HFFc6 (cell line): Measurements from ENCODE around the gene PSKH1. TPM values are rescaled to one million over a fixed set of nuclear protein-coding genes. Genes with fewer than 3 reads are reported as not detected.
A peak's percentile ranks its signal among the peaks of the same experiment; 100 is the strongest.
"Not testable (repeated sequence)": the region's sequence is repeated elsewhere in the genome, so short reads cannot be mapped to it uniquely, and the experiment has no call there.

Source experiments
- DNase-seq: peaks from one replicate; pipeline ENCODE4 v3.0.0-alpha.2; 2018
- H3K27ac Mint-ChIP-seq: 2 replicates; pipeline ENCODE4 v1.8.0; 2020; ENCODE audit warnings: mild to moderate bottlenecking, mixed read lengths
- H3K27me3 Mint-ChIP-seq: 2 replicates; pipeline ENCODE4 v1.8.0; 2021; ENCODE audit warnings: mild to moderate bottlenecking, moderate library complexity, mixed read lengths; ENCODE audit not compliant: insufficient read depth
- H3K36me3 Mint-ChIP-seq: 2 replicates; pipeline ENCODE4 v1.8.0; 2021; ENCODE audit warnings: low read depth, mixed read lengths
- H3K4me1 Mint-ChIP-seq: 2 replicates; pipeline ENCODE4 v1.8.0; 2020; ENCODE audit warnings: low read depth, mixed read lengths
- H3K4me3 Mint-ChIP-seq: 2 replicates; pipeline ENCODE4 v1.8.0; 2020; ENCODE audit warnings: mild to moderate bottlenecking, moderate library complexity, mixed read lengths
- H3K9me3 Mint-ChIP-seq: 2 replicates; pipeline ENCODE4 v1.8.0; 2020; ENCODE audit warnings: mild to moderate bottlenecking, mixed read lengths
- CTCF ChIP-seq: fragments of 200-600 bp; sonication (generic); IDR thresholded peaks from 2 replicates; pipeline ENCODE4 v1.5.0; 2021; ENCODE audit warnings: antibody characterized with exemption, mild to moderate bottlenecking
- total RNA-seq, 6 experiments: library from RNA; stranded (reverse); fragmentation: NEBNext Ultra II Directional; extraction: Animal tissue kit (Norgen Biotek cat#: 25700); gene quantifications; 2 replicates in 1 of 6; 3 replicates in 5 of 6; pipeline ENCODE4 v1.2.3, GENCODE V29; 2021

PSKH1 gene
- total RNA-seq, 6 experiments from 2014 or later = 25.2 to 34.1 (median 29.3) TPM

GRCh38 chr16:67936880-67937605 is 44.0 kb downstream of the PSKH1 start:
- Mint-ChIP-seq H3K27me3 (peaks cover 41% of the 10 kb centered on the region), H3K4me1 (peaks cover 29% of the 10 kb centered on the region), H3K27ac (peak overlapping the region; percentile 92), H3K4me3 (peak overlapping the region; percentile 99), H3K36me3 (peaks cover 12% of the 10 kb centered on the region; the same call in 1 of the 2 replicates), H3K9me3 (peaks cover 8% of the 10 kb centered on the region; the same call in 1 of the 2 replicates)
- DNase-seq = peak; percentile 43
- no peak for TF ChIP-seq CTCF

DNA sequence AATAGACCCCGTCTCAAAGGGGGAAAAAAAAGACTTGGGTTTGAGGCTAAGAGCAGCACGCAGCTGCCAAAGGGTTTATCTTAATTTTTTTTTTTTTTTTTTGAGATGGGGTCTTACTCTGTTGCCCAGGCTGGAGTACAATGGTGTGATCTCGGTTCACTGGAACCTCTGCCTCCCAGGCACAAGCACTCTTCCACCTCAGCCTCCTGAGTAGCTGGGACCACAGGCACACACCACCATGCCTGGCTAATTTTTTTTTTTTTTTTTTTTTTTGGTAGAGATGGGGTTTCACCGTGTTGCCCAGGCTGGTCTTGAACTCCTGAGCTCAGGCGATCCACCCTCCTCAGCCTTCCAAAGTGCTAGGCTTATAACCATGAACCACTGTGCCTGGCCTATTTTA is 44.7 kb downstream of the PSKH1 start:
- Mint-ChIP-seq H3K4me1 (peaks cover 29% of the 10 kb centered on the region), H3K27me3 (peaks cover 43% of the 10 kb centered on the region), H3K4me3 (peak overlapping the region; percentile 60), H3K36me3 (peaks cover 15% of the 10 kb centered on the region; the same call in 1 of the 2 replicates), H3K27ac (peak overlapping the region; percentile 92; the same call in 1 of the 2 replicates)
- not testable (repeated sequence) for H3K9me3 Mint-ChIP-seq, DNase-seq

- Mint-ChIP-seq H3K36me3 (peaks cover 15% of the 10 kb centered on the region; the same call in 1 of the 2 replicates), H3K9me3 (peaks cover 8% of the 10 kb centered on the region; the same call in 1 of the 2 replicates), H3K4me3 (no peak overlapping the region), H3K4me1 (peaks cover 19% of the 10 kb centered on the region), H3K27me3 (peaks cover 35% of the 10 kb centered on the region), H3K27ac (peak overlapping the region; percentile 31)
- TF ChIP-seq CTCF = no peak
- DNase-seq = no peak
These were observed 46.7 kb downstream of the PSKH1 start for GRCh38 chr16:67939507-67940445.

DNA sequence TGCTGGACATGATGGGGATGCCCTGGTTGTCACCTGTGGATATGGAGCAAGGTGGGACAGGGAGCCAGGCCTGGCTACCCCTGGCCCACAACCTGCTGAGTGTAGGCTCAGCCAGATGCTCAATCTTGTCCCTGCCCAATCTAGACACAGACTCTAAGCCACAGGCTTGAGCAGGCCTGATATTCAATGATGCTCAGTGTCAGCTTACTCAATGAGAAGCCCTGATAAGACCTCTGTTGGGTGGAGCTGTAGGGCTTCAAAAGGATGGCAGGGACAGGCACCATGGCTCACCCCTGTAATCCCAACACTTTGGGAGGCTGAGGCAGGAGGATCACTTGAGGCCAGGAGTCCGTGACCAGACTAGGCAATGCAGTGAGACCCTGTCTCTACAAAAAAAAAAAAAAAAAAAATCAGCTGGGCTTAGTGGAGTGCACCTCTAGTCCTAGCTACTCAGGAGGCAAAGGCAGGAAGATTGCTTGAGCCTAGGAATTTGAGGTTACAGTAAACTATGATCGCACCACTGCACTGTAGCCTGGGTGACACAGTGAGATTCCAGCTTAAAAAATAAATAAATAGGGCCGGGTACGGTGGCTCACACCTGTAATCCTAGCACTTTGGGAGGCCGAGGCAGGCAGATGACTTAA is 47.5 kb downstream of the PSKH1 start:
- Mint-ChIP-seq H3K4me1 (peaks cover 11% of the 10 kb centered on the region), H3K9me3 (peaks cover 8% of the 10 kb centered on the region; the same call in 1 of the 2 replicates), H3K27ac (peak overlapping the region; percentile 31; the same call in 1 of the 2 replicates), H3K4me3 (no peak overlapping the region), H3K36me3 (peaks cover 15% of the 10 kb centered on the region; the same call in 1 of the 2 replicates), H3K27me3 (peaks cover 28% of the 10 kb centered on the region)
- DNase-seq = no peak
- no peak for TF ChIP-seq CTCF

- H3K27me3 Mint-ChIP-seq = peaks cover 18% of the 10 kb centered on the region
- no peak overlapping the region; the same call in 1 of the 2 replicates for H3K27ac Mint-ChIP-seq
- H3K4me1 Mint-ChIP-seq = peaks cover 9% of the 10 kb centered on the region
- no peak overlapping the region for H3K4me3 Mint-ChIP-seq
- no peak for DNase-seq
- no peak for TF ChIP-seq CTCF
- no peaks in the 10 kb centered on the region; the same call in 1 of the 2 replicates for H3K9me3 Mint-ChIP-seq
- peaks cover 15% of the 10 kb centered on the region; the same call in 1 of the 2 replicates for H3K36me3 Mint-ChIP-seq
These were observed 48.6 kb downstream of the PSKH1 start for GRCh38 chr16:67941469-67942199.
